DMS153 (cell line): ENCODE data around the gene RPL12.

Experiments
- DNase-seq: peaks from one replicate; lab custom pipeline; 2025; lab: John Stamatoyannopoulos, UW

The RPL12 gene

DNA sequence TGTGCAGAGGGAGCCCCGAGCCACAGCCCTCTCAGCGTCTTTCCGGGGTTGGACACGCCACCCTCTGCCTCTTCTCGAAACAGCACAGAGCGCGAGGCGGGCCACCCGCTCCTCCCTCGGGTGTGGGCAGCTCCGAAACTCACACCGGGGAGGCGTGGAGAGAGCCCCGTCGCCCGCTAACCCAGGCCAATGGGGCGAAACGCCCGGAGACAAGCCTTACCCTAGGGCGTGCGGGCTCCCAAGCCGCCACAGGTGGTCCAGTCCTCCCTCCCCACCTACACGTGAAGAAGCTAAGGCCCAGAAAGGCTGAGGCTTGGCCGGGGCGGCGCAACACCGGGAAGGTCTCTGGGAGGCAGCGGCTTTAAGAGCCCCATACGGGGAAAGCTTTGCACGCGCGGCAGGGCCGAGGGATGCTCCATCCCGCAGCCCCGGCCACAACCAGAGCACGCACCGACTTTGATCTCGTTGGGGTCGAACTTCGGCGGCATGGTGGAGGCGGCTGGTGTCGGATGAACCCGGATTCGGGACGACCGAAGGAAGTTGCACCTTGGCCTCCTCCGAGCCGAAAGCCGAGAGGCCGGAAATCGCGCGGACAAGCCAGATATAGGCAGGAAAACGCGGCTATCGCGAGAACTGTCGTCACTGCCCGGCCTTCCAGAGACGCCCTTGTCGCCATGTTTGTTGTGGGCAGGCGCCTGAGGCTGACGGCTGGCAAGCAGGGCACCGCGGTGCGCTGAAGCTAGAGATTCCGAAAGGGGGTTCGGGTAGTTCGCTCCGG is at the start of gene RPL12, which contains the start of gene LRSAM1:
Gene RPL12 (minus strand): TSS at position 577 of the 778 bp plus-strand sequence. CDS start 89 bp downstream, at position 488.
Gene LRSAM1 (plus strand): TSS at position 681 of the 778 bp plus-strand sequence. CDS start 3,018 bp downstream, outside the sequence.
- peak; percentile 87 for DNase-seq

DNA sequence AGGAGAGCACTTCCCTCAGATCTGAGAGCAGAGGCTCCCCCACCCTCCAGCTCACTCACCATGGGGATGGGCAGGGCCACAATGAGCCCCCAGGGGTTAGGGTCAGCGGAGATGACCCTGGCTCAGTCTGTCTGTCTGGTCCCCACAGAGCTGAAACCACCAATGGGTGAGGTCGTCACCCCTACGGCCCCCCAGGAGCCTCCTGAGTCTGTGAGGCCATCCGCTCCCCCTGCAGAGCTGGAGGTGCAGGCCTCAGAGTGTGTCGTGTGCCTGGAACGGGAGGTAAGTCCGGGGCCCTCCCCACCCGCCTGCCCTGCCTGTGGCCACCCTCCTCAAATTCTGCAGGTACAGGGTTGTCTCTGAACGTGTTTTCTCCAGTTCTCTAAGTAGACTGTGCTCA is 49.7 kb upstream of the RPL12 start:
- DNase-seq = no peak

DNA sequence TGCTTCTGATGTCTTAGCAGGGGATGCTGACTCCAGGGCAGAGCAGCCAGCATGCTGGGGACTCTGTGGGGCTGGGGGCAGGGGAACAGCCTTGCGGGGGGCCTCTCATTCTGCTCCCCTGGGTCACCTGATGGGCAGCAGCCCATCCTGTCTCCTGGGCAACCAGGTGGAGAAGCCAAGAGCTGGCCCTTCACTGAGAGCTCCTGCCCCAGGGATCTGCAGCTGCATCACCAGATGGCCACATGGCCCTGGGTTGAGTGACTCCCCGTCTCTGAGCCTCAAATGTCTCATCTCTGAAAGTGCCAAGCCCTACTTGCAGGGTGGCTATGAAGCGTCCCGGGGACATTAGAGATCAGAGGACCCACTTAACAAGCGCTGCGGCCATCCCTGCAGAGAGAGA is 49.2 kb upstream of the RPL12 start:
- DNase-seq = no peak

DNA sequence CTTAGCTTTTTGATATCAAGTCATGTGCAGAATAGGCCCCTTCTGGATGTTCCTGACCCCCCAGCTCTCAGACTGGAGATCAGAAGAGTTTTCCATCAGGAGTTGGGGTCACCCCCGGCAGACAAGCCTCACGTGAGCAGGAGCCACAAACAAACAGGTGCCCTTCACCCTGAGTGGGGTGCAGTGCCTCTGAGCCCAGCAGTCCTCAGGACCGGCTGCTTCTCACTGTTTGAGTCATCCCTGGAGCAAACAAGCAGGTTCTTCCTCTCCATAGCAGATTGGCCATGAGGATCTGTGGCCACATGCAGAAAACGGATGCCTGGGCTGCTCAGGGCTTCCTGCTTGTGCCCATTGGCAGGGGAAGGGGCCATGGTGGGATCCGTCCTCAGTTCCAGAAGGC is 47.1 kb upstream of the RPL12 start:
- no peak for DNase-seq

DNA sequence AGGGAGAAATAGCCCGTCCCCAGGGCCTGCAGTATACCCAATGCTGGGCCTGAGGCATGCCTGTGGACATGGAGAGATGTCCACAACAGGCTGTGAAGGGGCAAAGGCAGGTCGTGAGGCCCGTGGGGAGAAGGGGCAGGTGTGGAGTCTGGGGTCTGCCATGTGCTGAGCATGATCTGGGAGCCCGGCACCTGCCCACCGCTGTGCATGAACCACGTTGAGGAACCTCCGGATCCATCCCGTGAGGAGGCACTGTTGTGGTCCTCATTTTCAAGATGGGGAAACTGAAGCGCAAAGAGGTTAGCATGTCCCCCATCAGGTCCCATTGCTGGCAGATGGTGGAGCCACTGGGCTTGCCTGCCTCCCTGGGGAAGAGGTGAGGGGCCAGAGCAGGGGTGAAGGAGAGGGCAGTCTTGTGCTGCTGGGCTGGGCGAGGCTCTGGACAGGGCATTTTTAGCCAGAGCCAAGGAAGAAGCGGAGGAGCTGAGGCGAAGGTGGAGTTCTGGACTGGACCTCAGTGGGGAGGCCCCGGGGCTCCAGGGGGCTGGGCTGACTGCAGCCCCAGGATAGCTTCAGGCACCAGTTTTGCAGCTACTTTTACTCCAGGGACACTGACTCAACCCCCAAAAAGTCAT is 46.6 kb upstream of the RPL12 start:
- DNase-seq = no peak

GRCh38 chr9:127496974-127497373 is 45.8 kb upstream of the RPL12 start:
- no peak for DNase-seq

DNA sequence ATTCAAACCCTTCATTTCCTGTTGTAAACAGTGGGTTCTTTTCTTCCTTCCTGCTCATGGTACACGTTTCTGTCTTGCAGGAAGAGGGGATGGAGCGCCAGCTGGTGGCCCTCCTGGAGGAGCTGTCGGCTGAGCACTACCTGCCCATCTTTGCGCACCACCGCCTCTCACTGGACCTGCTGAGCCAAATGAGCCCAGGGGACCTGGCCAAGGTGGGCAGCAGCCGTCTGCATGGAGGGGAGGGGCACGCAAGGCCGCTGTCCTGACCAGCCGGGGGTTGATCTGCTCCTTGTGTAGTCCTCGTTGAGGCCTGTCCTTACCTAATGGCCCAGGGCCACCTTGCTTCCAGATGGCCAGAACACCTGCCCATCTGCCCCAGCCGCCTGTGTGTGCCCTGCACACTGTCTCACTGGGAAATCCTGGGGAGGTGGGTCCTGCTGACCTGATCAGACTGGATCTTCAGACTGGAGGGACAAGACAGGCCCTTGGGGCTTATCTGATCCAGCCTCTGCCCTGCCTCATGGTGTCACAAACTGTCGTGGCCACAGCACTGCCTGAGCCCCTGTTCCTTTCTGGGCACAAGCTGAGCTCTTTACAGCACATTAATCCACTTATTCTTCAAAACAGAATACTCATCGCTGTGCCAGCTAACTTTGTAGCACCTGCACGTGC is 44.8 kb upstream of the RPL12 start:
- no peak for DNase-seq

GRCh38 chr9:127494304-127494702 is 43.1 kb upstream of the RPL12 start:
- no peak for DNase-seq

- no peak for DNase-seq
Measured at GRCh38 chr9:127493592-127494303, 42.5 kb upstream of the RPL12 start.

GRCh38 chr9:127492616-127493015 is 41.4 kb upstream of the RPL12 start:
- no peak for DNase-seq

DNA sequence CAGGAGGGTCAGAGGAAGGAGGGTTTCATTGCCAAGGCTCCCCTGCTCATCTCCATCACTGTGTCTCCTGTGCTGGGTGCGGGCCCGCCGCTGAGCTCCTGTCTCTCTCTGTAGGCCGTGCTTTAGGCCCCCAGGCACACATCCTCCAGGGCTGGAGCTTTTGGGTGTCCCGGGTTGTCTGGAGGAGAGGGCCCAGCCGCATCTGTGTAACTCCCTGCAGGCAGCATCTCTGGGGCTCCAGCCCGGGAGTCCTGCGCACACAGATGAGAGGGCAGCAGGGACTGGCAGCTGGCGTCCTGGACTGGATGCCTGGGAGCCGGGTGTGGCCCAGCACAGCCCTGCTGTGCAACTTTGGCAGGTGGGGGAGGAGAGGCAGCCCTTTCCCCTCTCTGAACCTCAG is 40.3 kb upstream of the RPL12 start:
- DNase-seq = no peak

DNA sequence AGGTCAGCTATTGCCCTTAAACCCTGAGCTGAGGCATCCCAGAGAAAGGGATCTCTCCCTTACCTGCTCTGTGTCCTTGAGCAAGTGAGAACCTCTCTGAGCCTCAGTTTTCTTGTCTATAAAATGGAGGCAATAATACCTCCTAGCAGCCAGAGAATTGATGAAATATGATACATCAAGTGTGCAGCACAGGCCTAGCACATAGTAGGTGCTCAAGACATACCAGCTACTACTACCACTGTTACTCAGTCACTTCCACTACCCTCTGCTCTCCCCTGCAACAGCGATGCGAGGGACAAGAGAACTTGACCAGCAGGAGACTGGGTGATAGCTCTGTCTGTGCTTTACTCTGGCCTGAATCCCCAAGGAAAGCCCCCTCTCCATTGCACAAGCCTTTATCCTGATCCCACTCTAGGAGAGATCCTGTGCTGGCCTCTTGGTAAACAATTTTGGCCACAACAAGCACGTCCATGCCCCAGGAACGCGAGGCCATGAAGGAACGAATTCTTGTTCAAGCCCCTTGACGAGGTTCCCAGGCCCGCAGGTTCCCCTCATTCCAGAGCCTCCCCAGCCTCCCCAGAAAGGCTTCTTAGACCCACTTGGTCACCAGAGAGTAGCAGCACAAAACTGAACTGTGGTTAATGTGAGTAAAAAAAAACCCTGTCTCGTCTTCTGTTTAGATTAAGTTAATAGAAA is 39.5 kb upstream of the RPL12 start:
- no peak for DNase-seq

GRCh38 chr9:127489471-127490115 is 38.4 kb upstream of the RPL12 start:
- DNase-seq = no peak

GRCh38 chr9:127488946-127489345 is 37.7 kb upstream of the RPL12 start:
- no peak for DNase-seq

DNA sequence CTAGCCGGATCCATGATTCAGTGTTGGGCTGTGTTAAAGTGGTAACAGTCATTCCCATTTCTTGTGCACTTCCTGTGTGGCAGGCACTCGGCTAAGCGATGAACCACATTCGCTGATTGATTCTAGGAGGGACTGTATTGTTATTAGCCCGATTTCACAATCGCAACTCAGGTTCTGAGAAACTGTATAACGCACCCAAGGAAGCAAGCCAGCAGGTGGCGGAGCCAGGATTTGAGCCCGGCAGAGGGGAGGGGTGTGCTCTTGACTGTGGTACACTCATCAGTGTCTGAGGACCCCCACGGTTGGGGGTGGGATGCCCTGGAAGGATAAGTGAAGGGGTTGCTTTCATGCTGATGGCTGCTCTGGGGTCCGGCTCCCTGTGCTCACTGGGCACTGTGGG is 34.8 kb upstream of the RPL12 start:
- no peak for DNase-seq

- DNase-seq = no peak
Measured at GRCh38 chr9:127482662-127483061, 31.5 kb upstream of the RPL12 start.

GRCh38 chr9:127479507-127480081 is 28.4 kb upstream of the RPL12 start:
- DNase-seq = no peak

GRCh38 chr9:127474592-127474991 is 23.4 kb upstream of the RPL12 start:
- no peak for DNase-seq

GRCh38 chr9:127473932-127474331 is 22.7 kb upstream of the RPL12 start:
- no peak for DNase-seq

GRCh38 chr9:127473501-127473900 is 22.3 kb upstream of the RPL12 start:
- DNase-seq = no peak

DNA sequence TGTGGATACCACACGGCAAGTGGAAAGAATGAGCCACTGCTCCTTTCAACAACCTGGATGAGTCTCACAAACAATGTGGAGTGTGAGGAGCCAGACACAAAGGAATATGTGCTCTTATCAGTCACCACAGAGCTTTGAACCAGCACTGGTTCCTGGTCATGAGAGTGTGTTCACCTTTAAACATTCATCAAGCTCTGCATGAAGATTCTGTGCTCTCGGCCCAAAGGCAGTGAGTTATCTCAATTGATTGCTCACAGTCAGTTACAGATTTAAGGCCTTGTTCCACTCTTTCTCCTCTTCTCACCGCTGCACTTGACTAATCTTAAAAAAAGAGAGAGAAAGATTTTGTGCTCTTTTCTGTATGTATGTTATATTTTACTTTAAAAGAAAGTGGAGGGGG is 19.5 kb upstream of the RPL12 start:
- no peak for DNase-seq
